GM21360 (cell line): ENCODE data around the gene CERK.

Experiments used
- ATAC-seq: cut with Tn5 transposase; IDR thresholded peaks from one replicate; pipeline ENCODE4 v1.9.1; 2021; ENCODE audit warnings: mild to moderate bottlenecking, moderate library complexity; ENCODE audit not compliant: unreplicated experiment

The CERK gene

DNA sequence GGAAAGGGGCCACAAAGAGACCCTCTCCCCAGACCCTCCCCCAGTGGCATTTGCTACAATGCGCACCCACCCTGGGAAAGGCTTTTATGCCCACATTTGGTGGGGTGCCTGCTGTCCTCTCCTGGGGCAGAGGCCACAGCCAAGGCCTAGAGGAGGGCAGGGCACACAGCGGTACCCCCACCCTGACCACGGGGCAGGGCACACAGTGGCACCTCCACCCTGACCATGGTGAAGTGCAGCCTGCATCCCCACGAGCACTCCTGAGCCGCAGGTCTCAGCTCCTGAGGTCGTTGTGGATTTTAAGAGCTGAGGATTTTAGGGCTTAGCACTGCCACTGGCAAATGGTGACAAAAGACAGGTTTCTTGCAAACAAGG, 34.1 kb downstream of the CERK start:
- no peak for ATAC-seq

DNA sequence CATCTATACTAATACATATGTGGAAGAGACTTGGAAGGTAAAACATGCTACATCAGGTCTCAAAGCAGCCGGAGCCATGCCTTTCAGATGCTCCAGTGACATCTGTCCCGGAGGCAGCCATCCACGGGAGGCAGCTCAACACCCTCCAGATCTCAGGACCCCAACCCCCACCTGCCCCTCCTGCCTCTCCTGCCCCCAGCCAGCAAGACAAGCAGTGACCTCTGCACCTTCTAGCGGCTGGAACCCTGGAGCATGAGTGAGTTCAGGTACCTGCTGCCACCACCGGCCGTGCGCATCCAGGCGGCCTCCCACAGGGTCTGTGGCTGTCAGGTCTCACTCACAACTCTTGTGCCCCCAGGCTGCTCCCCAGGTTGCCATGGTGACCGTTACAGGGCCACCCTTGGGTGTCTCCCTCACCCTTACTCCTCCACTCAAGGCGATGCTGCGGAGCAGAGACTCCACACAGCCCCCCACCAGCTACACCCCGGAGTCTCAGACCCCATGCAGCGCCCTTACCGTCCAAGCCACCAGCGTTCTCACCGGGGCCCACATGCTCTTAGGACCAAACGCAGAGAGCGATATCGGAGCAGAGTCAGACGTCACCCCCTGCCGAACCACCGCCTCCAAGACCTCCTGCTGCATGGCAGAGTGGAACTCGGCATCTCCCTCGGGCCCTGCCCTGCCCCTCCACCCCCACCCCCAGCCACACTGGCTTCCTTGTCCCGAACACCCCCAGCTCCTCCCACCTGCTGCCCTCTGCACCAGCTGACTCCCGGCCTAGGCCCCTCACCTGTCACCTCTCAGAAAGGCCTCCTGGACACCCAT, 34.7 kb downstream of the CERK start:
- no peak for ATAC-seq

DNA sequence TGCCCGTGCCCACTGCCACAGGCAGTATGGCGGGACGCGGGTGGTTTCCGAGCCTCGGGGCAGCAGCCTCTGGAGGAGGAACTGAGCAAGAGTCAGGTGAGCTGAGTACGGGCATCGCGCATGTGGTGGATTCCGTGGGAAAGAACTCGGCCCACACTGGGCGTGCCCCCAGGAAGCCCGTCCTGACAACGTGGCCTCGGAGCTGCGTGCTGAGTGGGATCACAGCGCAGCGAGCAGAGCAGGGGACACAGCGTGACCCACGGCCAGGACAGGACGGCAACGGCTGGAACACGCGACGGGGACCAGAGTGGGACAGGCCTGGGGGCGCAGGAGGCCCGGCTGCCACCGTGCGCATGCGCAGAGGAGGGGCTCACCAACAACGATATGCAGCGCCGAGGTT, 36.8 kb downstream of the CERK start:
- no peak for ATAC-seq

DNA sequence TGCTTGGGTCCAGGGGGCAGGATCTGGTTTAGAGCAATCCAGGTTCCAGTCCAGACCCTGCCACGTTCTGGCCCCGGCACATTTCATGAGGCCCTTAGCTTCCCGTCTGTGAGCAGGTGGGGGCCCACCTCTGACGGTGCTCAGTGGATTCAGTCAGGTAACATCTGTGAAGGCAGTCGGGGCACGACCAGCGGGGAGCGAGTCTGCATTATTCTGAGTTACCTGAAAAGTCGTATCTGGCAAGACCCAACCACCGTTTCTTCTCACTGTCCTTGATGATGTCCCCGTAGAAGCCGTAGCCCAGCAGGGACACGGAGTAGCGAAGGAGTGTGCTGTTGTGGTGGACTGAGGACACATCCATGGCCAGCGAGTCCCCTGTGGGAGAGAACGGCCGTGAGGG, 39.0 kb downstream of the CERK start:
- ATAC-seq: no peak

DNA sequence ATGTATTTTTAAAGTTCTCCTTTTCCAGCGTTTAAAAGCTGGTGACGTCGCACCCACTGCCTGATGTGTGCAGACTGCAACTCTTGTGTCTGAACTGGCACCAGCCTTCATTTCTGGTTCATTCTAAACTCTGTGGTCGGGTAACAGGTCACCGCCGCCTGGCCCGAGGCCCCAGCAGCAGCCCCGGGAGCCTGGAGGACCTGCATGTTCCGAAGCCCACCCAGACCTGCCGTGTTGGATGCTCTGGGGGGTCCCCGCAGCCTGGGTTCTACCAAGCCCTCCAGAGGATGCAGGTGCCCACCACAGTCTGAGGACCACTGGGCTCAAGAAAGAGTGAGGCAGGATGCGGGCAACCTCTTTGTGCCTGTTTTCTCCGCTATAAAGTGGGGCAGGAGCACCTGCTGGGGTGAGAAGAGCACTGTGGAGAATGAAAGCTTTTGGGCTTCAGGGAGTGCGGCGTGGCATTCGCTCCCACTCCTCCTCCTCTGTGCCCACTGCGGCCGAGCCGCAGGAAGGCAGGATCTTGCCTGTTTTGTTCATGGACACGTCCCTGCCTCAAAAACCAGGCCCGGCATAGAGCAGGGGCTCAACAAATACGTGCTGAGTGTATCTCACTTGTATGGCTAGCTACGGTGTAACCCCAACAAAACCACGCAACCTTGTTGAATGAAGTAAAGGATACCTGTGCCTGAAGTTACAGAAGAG, 40.1 kb downstream of the CERK start:
- no peak for ATAC-seq

DNA sequence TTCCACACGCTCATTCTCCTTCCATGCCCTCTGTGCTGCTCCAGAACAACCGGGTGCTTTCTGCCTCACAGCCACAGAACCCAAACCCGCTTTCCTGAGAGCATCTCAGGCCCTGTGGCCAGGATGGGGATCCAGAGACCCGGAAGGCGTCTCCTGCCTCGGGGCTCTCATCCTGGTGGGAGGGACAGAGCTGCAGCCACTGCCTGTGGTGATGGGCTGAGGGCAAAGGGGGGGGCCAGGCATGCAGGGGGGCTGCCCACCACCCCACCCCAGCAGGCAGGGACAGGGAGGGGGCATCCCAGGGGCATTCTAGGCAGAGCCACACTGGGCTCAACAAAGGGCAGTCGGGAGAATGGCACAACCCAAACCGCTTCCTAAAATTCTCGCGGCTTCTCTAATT, 41.4 kb downstream of the CERK start:
- no peak for ATAC-seq

DNA sequence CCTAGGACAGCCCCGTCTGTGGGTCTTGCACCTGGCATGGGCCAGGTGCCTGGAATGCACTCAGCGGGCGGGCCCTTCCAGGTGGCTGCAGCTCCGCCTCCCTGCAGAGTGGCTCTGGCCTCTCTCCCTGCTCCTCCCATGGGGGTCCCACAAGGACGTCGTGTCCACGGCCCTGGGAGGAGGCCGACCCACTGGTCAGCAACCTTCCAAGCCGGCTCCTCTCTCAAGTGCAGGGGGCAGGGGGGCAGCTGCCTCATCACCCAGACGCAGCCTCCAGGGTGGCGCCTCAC, 41.9 kb downstream of the CERK start:
- no peak for ATAC-seq

DNA sequence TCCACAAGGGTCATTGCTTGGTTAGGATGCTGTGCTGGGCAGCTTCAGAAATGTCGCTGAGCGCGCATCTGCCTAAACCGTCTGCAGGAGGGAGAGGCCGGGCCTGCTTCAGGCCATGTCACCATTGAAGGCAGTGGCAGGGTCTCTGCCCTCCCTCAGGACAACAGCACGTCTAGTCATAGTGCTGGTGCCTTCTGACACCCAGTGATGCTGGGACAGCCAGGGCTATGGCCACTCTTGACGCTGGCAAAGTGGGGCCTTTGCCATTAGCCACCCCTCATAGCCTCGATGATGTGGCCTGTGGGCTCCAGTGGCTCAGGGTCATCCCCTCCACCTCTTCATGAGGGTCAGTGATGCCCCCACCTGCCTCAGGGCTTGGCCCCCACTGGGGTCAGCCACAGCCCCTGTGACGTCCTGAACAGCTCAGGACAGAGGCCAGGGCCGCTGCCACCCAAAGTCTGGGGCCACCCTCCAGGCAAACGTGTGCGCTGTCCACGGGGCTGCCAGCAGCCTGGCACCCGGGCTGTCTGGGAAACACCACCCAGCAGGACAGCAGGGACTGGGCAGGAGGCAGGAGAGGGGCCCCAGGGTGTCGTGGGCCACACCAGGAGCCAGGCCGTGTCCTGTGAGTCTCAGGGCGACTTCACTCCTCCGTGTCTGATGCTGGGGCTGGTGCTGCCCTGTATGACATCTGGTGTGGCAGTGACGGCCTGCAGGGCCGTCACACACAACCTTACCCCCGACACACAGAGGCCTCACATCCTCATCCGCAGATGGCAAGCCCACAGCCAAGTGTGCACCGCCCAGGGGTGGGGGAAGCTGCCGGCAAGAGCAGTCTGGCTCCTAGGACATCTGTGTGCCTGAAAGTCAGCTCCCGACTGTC, 42.5 kb downstream of the CERK start:
- ATAC-seq: no peak

DNA sequence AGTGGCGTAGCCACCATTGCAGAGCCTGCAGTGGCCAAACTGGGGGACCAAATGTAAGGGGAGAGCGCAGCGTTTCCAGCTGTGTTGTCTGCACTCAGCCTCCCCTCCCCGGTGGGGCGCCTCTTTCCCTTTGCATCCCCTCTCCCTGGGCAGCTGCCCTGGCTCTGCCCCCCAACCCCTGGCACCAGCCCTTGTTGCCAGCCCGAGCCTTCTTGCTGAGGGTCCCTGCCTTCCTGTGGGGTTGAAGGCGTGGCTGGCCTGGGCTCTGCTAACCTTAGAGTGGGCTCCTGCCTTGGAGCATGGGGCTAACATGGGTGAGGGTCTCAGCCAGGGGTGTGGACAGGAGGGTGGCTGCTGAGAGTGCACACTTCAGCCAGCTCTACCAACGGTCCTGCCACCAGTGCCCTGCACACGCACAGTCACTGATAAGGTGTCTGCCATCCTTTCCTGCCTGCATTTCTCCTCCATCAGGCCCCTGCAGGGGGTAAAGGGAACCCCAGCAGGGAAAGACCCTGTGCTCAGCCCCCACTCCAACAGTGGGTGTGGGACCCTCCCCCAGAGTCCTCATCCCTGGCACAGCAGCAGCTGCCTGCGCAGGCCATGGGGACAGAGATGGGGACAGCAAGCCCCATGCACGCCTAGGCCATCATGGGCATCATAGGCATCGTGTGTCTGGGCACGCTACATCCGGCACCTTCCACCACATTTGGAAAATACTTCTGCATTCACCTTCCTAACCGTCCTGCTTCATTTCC, 43.5 kb downstream of the CERK start:
- ATAC-seq: no peak

DNA sequence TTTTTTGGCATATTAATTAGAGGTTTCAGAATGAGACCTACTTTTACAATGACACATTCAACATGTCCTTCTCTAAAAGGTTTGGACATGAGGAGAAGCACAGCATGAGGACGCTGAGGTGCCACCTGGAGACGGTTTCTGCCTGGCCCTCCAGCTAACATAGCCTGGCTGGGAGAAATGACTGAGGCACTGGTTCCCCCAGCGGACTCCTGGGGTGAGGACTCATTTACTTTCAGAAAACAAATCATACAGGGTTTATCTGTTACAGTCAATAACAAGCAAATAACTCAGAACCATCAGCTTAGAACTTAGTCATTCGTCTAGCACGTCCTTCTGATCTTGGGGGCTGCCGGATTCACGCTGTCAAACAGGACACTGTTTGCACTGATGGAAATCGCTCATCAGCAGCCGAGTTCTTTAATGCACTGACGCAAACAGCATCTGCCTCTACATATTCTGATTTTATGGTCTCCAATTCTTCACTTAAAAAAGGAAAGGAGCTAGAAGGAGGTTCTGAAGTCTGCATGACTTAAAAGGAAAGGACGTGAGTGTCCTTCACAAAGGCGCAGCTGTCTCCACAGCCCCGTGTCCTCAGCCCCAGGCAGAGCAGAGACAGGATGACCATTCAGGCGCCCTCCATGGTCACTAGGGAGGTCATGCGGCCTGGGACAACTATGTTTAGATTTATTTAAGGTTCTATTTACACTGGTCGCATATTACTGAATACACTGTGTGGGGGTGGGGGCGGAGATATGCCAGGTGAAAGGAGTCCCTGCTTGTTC, 44.2 kb downstream of the CERK start:
- ATAC-seq: no peak

DNA sequence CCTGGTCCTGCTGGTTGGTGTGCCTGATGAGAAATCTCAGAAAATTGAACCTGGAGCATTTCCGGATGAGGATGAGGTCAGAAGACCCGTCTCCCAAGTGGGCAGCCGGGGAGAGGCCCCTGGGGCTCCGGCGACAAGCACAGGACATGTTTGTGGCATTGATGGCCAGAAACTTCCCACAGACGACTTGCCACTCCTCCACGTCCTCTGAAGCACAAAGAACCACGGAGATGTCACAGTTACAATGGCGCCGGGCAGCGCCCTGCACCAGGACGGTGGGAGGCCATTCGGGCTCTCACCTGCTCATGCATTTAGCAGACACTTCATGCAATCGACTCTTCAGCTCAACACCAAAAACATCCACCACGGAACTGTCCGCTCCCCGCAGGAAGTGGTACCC, 46.5 kb downstream of the CERK start:
- ATAC-seq: no peak

DNA sequence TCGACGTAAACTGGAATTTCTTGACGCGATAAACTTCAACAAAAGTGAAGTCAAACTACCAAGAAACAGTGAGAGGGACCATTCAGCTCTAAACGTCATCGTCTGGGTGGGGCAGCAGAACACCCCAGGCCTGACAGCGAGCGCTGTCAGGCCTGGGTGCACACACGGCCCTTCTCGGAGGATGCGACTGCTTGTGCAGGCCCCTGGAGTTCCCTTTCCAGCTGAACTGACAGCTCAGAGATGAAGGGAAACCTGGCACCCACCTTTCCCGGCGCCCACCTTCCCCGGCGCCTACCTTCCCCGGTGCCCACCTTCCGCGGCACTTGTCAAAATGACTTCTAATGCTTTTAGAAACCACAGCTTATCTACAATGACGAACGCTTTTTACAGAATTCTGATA, 47.9 kb downstream of the CERK start:
- no peak for ATAC-seq

DNA sequence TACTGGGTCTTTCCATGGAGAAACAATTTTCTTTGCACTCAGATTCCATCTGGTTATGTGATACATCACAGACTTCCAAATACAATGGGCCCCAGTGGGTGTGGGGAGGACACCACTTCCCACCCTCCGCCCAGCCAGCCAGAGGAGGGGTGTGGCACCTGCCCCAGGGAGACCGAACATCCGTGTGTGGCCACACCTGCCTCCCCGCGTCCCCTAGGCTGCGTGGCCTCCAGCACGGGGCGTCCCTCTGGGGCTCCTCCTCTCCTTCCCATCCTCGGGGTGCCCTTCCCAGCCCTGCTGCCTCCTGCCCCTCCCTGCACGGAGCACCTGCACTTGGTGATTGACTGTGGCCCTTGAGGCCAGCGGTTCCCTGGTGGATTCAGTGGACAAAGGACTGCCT, 49.1 kb downstream of the CERK start:
- no peak for ATAC-seq

DNA sequence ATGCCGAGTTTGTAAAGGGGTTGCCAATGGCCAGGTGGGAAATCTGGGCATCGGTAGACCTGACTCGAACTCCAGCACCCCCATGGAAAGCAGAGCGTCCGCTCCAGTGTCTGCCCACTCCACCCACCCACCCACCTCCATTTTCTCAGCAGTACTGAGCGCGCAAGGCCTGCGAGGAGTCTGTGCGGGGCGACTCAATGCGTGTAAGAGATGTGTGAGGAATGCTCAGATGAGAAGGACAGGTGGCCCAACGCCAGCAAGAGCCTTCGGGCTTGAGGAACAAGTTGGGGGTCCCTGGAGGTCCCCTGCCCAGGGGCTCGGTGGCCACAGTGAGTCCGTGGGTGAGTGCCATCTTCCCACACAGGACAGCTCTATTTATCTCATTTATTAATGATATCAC, 50.6 kb downstream of the CERK start:
- no peak for ATAC-seq

DNA sequence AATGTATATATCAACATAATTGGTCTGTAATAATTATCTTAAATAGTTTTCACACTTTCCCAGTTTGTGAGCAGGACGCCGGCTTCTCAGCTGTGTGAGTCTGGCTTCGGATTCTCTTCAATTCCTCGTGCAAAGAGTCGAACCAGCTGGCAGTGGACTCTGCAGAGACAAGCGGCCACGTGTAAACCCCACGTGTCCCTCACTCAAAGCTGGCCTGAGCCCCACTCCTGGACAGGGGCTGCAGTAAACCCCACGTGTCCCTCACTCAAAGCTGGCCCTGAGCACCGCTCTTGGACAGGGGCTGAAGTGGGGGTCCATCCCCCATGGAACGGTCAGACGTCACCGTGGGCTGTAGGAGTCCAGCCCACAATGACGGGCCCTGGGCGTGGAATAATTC, 51.0 kb downstream of the CERK start:
- ATAC-seq: no peak

DNA sequence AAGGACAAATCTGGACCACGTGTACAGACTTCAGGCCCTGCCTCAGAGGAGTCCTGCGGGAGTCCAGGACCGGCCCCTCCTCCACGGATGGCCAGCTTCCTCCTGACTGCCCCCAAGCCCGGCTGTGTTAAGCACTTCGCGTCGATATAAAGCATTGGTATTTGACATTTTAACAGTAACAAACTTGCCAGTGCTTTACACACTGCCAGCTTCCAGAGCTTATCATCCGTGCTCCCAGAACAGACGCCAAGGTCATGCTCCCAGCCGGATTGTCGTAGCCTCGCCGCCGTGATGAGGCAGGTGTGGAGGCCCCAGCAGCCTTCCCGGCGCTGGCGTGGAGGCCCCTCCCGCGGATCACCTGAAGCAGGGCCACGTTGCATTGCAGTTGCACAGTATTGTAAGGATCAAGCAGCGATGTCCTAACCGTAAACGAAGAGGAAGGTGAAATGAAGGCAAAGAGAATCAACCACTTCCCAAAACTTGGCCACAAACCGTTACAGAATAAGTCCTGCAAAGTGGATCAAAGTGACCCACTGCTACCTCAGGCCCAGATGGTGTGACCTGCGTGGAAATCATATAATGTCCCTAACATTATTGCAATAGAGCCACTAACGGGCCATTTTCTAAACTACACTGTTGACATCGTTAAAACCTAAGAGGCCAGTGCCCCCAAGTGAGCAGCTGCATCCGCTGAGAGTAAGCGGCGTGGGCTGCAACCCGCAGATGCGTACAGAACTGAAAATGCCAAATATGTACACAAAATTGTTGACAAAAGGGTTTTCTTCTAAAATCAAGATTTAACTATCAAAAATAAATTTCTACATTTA, 51.6 kb downstream of the CERK start:
- ATAC-seq: no peak

DNA sequence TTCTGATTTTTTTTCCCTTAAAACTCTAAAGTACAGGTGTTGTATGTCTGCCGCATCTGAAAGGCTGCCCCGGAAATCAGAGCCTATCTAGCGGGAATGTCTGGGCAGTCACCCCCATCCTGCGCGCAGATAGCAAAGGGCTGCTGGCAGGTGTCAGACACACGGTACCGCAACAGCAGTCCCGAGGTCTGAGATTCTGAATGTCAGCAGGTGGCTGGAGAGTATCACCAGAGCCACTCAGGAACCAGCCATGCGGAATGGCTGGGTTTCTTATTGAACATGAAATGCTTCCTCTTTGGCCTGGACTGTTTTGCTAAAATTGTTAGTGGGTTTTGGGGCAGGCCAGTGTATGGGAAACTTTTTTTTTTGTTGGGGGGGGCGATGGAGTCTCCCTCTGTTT, 53.3 kb downstream of the CERK start:
- no peak for ATAC-seq

DNA sequence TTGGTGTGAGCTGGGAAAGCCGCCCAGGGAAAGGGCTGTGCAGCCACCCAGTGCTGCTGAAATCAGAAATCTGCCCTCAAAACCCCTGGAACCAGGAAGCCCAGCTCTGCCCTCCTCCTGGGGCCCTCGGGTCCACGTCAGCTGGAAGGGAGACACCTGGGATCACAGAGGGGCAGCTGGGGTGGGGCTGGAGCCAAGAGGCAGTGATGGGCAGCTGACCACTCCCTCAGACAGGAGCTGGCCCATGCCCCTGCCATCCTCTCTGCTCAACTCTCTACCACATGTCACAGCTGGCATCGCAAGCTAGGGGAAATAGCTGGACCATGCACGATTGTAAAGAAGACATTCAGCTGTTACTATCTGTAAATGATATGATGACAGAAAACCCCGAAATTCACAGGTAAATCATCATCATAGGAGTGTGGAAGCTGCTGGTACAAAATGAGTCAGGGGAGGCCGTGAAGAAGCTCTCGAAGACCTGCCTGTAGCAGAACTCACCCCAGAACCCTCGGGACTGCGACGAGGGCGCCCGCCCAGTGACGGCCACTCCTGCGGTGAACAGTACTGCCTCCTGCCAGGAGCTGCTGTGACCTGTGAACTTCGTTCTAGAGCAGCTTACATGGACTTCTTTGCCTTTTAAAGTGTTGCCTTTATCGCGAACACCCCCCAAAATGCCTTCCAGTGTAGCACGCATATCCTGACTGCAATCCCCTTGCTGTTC, 55.9 kb downstream of the CERK start:
- no peak for ATAC-seq

DNA sequence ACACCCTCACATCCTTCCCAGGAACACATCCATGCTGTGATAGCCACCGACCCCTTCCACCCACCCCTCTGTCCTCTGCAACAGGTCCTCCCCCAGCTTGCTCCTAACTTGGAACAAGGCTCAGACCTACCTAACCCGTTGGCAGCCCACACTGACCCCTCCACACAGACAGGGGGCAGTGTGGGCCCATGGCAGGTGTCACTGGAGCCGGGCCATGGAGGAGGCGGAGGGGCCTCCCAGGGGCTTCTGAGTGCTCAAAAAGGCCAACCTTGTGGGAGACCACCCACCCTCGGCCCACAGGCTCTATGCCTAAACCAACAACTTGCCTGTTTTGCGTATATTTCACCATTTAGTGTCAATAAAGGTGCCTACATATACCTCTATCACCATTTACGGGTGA, 57.0 kb downstream of the CERK start:
- ATAC-seq: no peak
